Measurements from ENCODE around the gene SCART1. TPM values are rescaled to one million over a fixed set of nuclear protein-coding genes. Genes with fewer than 3 reads are reported as not detected.

Gene SCART1
- total and polyA plus RNA-seq, 10 of the 15 experiments (the other 5 are each of a cell fraction or from before 2014, with no cell fraction given), result 0.05 to 22.0 (median 0.58) TPM

DNA sequence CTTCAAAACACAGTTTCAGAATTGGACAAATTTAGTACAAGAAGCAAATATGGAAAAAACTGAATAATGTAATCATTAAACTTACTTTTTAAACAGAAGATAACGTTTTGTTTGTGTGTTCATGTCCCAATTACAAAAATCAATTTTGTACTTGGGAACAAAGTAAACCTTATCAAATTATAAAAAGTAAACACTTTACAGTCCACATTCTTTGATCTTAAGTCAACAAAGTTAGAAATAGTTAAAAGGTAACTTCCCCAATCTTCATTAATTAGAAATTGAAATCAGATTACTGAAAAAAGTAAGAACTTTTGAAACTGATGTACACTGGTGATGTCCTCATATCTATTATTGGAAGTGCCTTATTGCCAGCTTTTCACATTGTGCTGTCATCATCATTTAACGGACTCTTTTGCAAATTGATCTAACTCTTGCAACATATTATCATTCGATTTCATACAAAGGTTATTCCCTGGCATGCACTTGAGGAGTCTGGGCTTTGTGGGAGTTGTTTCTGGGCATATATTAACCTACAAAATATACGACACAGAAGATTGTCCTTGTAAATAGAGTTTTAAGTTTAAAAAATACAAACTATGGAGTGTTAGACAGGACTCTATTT lies 58.3 kb downstream of the SCART1 start (continued):
- TF ChIP-seq, protein P1, sequence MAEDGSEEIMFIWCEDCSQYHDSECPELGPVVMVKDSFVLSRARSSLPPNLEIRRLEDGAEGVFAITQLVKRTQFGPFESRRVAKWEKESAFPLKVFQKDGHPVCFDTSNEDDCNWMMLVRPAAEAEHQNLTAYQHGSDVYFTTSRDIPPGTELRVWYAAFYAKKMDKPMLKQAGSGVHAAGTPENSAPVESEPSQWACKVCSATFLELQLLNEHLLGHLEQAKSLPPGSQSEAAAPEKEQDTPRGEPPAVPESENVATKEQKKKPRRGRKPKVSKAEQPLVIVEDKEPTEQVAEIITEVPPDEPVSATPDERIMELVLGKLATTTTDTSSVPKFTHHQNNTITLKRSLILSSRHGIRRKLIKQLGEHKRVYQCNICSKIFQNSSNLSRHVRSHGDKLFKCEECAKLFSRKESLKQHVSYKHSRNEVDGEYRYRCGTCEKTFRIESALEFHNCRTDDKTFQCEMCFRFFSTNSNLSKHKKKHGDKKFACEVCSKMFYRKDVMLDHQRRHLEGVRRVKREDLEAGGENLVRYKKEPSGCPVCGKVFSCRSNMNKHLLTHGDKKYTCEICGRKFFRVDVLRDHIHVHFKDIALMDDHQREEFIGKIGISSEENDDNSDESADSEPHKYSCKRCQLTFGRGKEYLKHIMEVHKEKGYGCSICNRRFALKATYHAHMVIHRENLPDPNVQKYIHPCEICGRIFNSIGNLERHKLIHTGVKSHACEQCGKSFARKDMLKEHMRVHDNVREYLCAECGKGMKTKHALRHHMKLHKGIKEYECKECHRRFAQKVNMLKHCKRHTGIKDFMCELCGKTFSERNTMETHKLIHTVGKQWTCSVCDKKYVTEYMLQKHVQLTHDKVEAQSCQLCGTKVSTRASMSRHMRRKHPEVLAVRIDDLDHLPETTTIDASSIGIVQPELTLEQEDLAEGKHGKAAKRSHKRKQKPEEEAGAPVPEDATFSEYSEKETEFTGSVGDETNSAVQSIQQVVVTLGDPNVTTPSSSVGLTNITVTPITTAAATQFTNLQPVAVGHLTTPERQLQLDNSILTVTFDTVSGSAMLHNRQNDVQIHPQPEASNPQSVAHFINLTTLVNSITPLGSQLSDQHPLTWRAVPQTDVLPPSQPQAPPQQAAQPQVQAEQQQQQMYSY (CRISPR knock-in tag; IDR thresholded peaks at IDR 0.05), result no peak

DNA sequence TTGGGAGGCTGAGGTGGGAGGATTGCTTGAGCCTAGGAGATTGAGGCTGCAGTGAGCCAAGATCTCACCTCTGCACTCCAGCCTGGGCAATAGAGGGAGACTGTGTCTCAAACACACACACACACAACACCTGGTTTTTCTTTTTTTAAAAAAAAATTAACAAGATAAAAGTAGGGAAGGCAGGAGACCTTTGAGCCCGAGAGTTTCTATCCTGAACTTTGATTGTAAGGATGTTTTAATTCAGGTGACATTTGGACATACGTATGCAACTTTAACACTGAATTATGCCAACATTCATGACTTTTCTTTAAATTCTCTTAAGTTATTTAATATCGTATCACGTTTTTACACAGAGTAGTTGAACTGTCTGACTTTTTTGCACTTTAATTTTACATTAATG lies 61.7 kb downstream of the SCART1 start:
- no TSS peak for BruUV-seq (replicated peaks)
- no peak overlapping the region for H2AFZ ChIP-seq (ENCODE audit: control insufficient read depth, low read depth, low read length)
- no peak overlapping the region for H3K4me3 ChIP-seq
- ChIA-PET SMC1A (ENCODE audit: uncharacterized antibody, unreplicated experiment) (no interaction called here), POLR2A (no interaction called here), RAD21 (ENCODE audit: unreplicated experiment) (no interaction called here), CTCF (interaction anchor here (1.2 kb wide), 1 partner anchor 12 kb away, joined by 3 read pairs; no protein-coding TSS in a partner anchor)
- no peak overlapping the region for H3K9ac ChIP-seq (ENCODE audit: control insufficient read depth, insufficient read depth, low read length)
- no peak for DNase-seq (ENCODE audit: low read depth, low spot score)
- H4K20me1 ChIP-seq (ENCODE audit: control insufficient read depth, insufficient read depth), result no peaks in the 10 kb centered on the region
- in situ Hi-C loops (cut with MboI), result no loop called here
- H3K9me3 ChIP-seq (replicated peaks; ENCODE audit: control insufficient read depth, insufficient read depth, low read length), result no peaks in the 10 kb centered on the region; the same call in 2 of the 3 replicates
- H3K79me2 ChIP-seq (ENCODE audit: control insufficient read depth, insufficient read depth, low read length), result no peaks in the 10 kb centered on the region
- no peaks in the 10 kb centered on the region; a peak in 1 of 4 replicates for H3K27me3 ChIP-seq (replicated peaks in 1 of 2; ENCODE audit: control insufficient read depth in 2 of 2, insufficient read depth in 2 of 2, low read length in 1 of 2)
- 37% methylated on average over 4 of the region's 4 CpGs for WGBS (ENCODE audit: insufficient coverage, insufficient replicate concordance, low lambda C conversion rate, missing lambda C conversion rate)
- no peak overlapping the region for H3K4me2 ChIP-seq (ENCODE audit: control insufficient read depth, insufficient read depth)
- TF ChIP-seq, protein P2, sequence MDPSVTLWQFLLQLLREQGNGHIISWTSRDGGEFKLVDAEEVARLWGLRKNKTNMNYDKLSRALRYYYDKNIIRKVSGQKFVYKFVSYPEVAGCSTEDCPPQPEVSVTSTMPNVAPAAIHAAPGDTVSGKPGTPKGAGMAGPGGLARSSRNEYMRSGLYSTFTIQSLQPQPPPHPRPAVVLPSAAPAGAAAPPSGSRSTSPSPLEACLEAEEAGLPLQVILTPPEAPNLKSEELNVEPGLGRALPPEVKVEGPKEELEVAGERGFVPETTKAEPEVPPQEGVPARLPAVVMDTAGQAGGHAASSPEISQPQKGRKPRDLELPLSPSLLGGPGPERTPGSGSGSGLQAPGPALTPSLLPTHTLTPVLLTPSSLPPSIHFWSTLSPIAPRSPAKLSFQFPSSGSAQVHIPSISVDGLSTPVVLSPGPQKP (IDR thresholded peaks at IDR 0.05; ENCODE audit: low read depth, low read length), result no peak
- no peak for TF ChIP-seq FOS (IDR thresholded peaks at IDR 0.05; ENCODE audit: borderline replicate concordance, extremely low read depth, insufficient read length)
- H3K27ac ChIP-seq (ENCODE audit: control insufficient read depth, insufficient read depth), result no peak overlapping the region
- H3K4me1 ChIP-seq (ENCODE audit: control insufficient read depth, insufficient read depth, low read length), result no peaks in the 10 kb centered on the region
- FAIRE-seq, result no peak
- ATAC-seq, result no peak
- H3K36me3 ChIP-seq (ENCODE audit: control insufficient read depth in 2 of 2, insufficient read depth in 2 of 2, low read length in 1 of 2), result no peaks in the 10 kb centered on the region
- intact Hi-C loops (cut with micrococcal nuclease; ENCODE audit: unreplicated experiment), result no loop called here
